ENCODE measurements around the gene PRDM1.

The PRDM1 gene

DNA sequence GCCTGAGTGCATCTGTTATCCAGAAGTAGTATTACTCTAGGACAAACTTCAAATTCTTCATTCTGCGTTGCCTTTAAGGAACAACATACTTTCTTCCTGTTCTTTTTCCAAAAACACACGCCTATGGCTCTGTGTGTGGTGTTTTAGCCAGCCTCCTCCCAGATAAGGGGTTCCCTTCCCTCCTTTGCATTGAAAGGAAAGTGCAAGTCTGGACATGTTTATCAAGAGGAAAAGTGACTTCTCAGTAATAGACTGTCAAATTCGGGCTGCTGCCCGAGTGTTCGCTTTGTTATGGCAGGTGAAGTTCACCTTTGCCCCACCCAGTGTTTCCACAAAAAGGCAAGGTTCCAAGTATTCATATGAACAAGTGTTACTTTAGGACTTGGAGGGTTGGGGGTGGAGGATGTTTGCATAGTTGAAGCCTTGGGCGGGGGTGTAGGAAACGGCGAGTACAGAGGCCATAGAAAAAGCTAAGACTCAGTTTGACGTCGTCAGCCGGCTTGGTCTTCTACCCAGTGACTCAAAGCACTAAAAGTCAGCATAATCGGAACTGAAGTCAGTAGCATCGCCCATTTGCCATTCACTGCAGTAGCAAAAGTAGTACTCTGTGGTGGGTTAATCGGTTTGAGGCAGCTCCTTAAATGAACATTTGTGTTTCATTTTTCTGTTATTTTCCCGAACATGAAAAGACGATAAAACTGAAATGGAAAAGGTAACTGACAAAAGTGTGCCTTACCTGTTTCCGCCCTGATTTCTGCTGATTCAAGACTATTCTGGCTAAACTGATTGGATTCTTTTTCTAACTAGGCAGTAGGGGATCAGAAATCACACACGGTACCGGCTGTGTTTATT, 12.5 kb downstream of the PRDM1 start:
- peak; percentile 84 for DNase-seq

DNA sequence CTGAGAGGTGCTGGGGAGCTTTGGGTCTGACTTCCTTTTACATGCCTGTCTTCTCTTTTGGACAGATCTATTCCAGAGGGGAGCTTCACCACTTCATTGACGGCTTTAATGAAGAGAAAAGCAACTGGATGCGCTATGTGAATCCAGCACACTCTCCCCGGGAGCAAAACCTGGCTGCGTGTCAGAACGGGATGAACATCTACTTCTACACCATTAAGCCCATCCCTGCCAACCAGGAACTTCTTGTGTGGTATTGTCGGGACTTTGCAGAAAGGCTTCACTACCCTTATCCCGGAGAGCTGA, 13.1 kb downstream of the PRDM1 start:
- DNase-seq, result no peak

DNA sequence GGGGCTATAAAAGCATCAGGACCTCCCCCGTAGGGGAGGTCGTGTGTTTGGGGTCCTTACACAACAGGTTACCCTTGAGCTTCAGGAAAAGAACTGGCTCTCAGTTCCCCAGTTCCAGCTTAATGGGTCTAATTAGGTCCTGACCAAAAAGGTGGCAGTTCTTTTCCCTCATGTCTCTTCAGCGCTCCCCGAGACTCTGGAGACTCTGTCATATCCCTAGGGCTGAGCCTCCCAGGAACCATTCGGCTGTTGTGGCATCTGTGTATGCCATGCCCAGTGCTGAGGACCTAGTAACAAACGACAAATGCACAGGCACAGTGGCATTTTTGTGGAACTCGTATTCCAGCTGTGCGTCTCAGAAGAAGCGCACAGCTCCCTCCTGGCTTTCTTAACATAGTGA, 14.6 kb downstream of the PRDM1 start:
- no peak for DNase-seq

DNA sequence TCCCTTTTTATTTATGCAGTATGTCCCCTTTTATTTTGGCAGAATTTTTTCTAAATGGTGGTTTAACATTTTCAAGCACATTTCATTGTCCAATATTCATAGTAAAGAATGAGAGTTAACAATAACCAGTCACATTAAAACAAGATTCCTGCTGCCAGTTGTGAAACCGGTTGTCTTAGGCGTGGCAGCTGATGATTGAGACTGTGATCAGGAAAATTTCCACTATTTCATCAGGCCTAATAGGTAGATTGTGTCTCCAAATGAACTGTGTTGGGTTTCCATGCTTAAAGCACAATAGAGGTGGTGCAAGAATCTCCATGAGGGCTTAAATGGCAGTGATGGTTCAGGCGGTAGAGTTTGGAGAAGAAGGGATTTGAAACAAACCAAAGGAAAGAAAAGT, 15.3 kb downstream of the PRDM1 start:
- DNase-seq, result no peak

DNA sequence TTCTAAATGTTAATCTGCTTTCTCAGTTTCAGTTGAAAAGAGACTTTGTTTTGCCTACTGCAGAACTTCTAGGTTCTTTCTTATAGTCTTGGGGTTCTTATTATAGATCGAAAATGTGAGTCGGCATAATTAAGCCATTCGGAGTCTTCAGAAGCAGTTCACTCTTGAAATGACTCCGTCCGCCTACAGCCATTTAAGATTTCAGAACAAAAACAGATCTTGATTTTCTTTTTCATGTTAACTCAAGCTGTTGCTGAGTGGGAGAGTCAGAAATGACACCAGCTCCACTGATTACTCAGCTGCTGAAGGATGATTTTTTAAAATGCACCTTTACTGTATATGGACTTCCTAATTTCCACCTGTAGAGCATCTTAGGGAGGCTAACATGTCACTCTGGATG, 15.9 kb downstream of the PRDM1 start:
- peak; percentile 73 for DNase-seq

DNA sequence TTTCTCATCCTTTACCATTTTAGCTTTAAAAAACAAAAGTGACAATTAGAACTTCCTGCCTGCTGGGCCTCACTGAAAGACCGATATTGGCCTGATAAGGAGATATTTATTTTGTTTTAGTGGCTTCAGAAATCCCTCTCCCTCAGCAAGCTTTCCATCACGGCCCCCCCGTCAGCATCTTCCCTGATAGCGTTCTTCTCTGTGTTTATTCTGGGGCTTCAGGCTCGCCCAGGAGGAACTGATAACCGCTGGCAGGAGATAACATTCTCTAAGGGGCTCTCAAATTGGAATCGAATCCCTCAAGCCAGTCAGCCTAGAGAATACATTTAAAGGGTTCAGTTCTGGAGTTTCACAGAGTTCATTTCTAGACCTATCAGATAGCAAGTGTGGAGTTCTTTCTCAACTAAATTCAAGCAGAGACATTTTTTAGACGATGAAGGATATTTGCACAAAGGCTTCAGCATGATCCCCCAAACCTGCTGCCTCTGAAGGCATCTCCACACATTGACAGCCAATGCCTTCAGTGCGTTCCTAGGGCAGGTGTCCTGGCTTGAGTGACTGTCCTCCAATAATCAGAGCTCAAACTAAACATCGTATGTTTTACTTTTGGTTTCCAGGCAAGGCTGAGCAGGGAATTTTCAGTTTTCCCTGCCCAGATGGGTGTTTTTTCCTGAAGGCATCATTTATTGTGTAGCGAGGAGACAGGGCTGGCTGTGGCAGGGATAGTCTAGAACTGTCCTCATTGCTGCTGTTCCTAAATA, 17.0 kb downstream of the PRDM1 start:
- no peak for DNase-seq

DNA sequence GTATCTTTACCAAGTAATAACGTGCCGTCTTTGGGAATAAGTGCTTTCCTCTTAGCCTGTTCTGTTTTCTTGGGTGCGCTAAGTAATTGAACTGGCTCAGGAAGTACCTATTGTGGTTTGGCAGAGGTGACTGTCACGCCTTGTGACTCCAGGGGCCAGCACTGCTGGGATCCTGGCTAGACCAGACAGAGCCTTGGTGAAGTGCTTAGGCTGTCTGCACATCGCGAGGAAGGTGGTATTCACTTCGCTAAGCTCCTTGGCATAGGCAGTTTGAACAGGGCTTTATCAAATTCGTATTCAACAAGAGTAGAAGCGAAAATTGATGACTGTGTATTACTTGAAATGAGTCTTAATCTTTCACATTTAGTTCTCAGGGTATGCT, 17.6 kb downstream of the PRDM1 start:
- DNase-seq, result no peak

DNA sequence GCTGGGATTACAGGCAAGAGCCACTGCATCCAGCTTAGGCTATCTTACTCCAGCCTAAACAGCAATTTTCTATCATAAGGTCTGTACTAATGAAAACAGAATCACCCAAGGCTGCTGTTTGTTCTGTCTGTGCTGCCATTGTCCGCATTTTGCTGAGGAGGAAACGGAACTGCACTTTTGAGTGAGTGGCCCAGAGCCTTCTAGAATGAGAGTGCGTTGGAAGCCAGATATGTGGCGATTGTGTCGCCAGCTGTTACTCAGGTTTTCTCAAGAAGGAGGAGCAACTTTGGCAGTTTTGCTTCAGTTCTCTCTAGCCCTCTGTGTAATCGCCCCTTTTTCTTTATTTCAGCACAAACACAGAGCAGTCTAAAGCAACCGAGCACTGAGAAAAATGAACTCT, 18.3 kb downstream of the PRDM1 start:
- DNase-seq, result no peak

DNA sequence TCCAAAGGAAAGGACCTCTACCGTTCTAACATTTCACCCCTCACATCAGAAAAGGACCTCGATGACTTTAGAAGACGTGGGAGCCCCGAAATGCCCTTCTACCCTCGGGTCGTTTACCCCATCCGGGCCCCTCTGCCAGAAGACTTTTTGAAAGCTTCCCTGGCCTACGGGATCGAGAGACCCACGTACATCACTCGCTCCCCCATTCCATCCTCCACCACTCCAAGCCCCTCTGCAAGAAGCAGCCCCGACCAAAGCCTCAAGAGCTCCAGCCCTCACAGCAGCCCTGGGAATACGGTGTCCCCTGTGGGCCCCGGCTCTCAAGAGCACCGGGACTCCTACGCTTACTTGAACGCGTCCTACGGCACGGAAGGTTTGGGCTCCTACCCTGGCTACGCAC, 18.8 kb downstream of the PRDM1 start:
- no peak for DNase-seq

DNA sequence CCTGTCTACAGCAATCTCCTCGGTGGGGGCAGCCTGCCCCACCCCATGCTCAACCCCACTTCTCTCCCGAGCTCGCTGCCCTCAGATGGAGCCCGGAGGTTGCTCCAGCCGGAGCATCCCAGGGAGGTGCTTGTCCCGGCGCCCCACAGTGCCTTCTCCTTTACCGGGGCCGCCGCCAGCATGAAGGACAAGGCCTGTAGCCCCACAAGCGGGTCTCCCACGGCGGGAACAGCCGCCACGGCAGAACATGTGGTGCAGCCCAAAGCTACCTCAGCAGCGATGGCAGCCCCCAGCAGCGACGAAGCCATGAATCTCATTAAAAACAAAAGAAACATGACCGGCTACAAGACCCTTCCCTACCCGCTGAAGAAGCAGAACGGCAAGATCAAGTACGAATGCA, 19.4 kb downstream of the PRDM1 start:
- no peak for DNase-seq

DNA sequence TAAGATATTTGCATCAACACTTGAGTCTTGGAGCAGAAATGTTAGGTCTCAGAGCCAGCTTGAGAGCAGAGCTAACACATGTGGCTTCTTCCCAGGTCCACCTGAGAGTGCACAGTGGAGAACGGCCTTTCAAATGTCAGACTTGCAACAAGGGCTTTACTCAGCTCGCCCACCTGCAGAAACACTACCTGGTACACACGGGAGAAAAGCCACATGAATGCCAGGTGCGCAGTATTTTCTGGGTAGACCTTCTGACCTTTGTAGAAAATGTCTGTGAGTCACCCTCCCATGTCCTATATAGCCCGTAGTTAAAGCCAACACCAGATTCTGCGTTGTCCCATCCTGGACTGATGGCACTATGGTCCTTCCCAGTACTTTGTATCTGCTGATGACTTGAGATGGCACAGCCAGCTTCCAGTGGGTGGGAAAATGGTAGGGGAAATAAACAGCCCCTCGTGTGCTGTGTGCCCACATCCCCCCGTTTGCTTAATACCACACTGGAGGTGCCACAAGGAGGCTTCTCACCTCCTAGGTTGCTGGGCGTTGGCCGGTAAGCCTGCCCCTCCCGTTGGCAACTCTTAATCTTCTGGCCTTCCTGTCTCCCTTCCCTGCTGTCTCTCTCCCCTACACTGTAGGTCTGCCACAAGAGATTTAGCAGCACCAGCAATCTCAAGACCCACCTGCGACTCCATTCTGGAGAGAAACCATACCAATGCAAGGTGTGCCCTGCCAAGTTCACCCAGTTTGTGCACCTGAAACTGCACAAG, 20.3 kb downstream of the PRDM1 start:
- DNase-seq, result no peak

DNA sequence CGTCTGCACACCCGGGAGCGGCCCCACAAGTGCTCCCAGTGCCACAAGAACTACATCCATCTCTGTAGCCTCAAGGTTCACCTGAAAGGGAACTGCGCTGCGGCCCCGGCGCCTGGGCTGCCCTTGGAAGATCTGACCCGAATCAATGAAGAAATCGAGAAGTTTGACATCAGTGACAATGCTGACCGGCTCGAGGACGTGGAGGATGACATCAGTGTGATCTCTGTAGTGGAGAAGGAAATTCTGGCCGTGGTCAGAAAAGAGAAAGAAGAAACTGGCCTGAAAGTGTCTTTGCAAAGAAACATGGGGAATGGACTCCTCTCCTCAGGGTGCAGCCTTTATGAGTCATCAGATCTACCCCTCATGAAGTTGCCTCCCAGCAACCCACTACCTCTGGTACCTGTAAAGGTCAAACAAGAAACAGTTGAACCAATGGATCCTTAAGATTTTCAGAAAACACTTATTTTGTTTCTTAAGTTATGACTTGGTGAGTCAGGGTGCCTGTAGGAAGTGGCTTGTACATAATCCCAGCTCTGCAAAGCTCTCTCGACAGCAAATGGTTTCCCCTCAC, 21.0 kb downstream of the PRDM1 start:
- no peak for DNase-seq

DNA sequence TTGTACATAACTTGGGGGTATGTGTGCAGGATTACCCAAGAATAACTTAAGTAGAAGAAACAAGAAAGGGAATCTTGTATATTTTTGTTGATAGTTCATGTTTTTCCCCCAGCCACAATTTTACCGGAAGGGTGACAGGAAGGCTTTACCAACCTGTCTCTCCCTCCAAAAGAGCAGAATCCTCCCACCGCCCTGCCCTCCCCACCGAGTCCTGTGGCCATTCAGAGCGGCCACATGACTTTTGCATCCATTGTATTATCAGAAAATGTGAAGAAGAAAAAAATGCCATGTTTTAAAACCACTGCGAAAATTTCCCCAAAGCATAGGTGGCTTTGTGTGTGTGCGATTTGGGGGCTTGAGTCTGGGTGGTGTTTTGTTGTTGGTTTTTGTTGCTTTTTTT, 22.0 kb downstream of the PRDM1 start:
- DNase-seq, result no peak

DNA sequence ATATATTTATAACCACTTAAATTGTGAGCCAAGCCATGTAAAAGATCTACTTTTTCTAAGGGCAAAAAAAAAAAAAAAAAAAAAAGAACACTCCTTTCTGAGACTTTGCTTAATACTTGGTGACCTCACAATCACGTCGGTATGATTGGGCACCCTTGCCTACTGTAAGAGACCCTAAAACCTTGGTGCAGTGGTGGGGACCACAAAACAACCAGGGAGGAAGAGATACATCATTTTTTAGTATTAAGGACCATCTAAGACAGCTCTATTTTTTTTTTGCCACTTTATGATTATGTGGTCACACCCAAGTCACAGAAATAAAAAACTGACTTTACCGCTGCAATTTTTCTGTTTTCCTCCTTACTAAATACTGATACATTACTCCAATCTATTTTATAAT, 22.9 kb downstream of the PRDM1 start:
- no peak for DNase-seq

DNA sequence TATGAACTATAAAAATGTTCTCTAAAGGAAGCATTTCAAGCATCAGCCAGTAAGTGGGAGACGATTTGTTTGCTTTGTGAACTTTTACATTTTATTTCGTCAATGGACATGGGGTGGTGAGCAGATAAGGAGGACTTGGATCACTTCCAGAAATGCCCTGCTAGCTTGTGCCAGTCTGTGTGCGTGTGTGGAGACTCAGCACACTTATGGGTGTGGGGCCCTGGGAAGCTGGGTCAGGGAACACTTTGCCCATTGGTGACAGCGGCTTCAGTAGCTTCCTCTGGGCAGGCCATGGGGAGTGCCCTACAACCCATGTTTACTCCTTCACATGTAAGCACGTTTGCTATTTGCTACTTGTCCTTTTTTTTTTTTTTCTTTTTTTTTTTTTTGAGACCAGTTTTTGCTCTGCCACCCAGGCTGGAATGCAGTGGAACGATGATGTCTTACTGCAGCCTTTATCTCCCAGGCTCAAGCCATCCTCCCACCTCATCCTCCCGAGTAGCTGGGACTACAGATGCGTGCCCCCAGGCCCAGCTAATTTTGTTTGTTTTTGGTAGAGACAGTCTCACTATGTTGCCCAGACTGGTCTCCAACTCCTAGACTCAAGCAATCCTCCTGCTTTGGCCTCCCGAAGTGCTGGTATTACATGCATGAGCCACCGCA, 24.2 kb downstream of the PRDM1 start:
- DNase-seq, result no peak

DNA sequence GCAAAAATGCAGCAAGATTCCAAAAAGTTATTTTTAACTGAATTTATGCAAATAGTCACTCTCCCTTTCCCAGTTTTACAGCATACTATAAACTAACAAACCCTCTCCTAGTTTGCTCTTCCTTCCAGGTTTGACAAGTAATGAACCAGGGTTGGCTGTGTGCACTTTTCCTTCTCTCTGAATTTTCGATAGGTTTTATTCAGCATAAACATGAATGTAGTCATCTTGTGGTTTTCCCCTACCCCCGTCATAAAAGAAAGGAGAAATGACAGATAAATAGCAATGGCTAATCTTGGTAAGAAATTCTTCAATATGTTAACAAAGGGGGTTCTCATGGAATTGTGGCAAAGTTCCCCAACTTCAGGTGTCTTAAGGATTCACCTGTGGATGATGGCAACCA, 26.3 kb downstream of the PRDM1 start:
- DNase-seq, result no peak

DNA sequence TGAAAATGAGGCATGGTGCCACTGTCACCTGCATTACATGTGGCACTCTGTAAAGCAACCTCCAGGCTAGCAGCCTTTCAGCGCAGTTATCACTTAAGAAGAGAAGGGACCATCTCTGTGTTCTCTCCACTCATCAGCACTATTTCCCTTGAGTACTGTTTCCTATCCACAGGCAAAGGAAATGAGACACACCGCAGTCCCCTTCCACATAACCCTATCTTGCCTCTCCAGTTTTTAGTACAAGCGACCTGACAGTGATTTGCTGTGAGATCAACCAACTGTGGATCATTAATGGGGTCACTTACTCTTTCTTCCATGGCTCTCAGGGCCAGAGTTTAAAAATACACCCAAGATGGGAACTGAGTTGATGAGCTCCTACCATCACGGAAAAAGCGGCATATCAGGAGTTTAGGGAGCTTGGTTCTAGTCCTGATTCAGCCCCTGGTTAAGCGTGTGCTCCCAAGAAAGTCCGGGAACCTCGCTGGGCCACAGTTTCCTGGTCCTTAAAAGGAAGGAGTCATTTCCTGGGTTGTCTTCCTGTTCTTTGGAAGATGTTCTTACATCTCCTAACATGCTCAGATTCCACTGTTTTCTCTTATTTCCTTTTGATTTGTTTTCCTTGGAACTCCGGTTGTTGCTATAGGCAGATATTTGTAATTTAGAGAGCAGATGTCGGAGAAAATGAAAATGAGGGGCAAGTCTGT, 27.3 kb downstream of the PRDM1 start:
- no peak for DNase-seq

DNA sequence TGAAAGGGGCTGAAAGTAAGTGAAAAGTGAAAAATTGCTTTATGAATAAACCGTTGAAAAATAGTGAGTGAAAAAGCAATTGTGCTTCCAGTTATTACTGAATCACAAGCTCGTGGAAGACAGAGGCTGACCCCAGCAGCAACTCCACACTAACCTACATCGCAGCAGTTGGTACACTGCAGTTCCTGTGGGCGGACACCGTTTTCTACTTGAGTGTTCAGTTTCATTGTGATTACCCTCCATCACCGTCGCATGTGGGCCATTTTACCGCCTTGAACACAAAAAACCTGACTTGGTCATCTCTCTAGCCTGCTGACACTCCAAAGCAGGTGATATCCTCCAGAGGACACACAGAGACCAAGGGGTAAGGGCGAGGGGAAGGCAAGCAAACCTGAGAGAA, 28.4 kb downstream of the PRDM1 start:
- peak; percentile 82 for DNase-seq

DNA sequence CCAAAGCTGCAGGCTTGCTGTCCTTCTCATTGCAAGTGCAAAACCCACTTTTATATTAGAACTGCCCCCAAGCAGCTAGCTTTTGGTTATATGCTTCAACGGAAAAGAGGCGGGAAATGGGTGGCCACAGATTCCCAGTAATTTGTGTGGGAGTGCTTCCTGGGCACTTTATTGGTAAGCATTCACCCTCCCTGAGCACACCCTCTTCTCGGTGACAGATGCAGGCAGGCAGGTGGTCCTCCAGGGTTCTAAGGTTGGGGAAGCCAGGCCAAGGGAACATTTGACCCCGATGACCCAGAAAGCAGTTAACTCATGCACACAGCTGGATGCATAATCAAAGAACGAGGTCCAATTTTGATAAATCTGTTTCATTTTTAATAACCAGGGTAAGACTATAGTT, 29.1 kb downstream of the PRDM1 start:
- no peak for DNase-seq

DNA sequence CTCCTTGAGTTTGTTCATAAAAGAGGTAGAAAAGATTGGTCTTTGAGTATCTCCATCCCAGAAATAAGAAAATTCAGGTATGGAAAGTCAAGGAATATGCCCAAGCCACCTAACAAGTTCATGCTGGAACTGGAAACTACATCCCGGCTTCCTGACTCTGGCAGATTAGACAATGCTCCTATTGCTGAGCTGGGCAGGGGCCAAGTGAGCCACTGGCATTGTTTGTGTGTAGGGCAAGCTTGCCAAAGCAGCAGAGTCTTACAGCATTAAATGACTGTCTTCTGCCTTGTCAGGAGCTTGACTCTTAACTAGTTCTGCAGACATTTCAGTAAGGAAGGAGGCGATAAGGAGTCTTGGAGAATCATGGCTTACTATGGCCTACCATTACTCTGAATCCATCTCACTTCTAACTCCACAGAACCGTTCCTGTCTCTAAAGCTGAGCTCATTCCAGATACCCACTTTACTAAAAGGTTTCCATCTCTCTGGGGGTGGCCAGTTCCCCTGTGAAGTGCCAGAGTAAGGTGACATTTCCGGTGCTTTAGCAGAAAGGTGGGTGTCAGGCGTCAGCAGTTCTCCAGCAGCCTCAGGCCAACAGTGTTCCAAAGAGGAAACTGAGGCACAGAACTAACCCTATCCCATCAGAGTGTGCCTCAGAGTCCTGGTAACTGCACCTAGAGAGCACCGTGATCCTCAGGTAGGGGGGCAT, 30.1 kb downstream of the PRDM1 start:
- no peak for DNase-seq

DNA sequence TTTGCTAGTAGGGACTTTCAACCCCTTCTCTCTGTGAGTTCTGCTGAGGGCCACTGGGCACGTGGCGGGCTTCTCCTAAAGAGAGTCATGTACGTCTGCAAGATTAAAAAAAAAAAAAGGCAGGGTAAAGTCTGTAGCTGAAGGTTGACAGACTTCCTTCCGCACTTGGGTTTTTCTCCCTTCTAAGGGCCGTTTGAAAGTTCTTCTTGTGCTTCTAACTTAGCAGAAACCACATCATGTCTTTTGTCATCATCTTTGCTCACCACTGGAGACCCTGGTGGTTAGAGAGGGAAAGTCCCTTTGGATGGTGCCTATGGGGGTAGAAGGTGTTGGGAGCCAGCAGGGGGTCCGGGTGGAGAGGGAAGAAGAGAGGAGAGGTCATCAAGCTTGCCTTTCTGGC, 31.4 kb downstream of the PRDM1 start:
- no peak for DNase-seq
